ENCODE results near the gene TMEM41B. TPM values are rescaled to one million over a fixed set of nuclear protein-coding genes. Genes with fewer than 3 reads are reported as not detected.

TMEM41B gene
- total RNA-seq, 4 donors from 2014 or later = 26.0 to 31.2 (median 28.9) TPM

DNA sequence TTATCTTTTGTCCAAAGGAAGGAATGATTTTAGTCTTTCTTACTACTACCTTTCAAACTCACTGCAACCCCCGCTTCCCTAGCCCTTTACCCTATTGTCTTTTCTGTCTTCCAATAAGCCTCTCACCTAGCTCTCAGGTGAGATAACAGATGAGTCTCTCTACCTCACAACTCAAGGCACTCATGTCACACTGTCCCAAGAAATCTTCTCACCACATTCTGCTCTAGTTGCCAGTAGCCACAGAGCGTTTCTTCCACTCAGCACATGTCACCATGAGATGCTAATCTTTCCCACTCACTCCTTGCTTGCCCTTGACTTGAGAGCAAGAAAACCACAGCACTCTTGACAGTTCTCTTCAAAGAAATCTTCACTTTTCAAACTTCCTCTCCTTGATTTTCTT lies 32.7 kb upstream of the TMEM41B start:
- Histone ChIP-seq H3K4me1 (no peaks in the 10 kb centered on the region), H3K36me3 (no peaks in the 10 kb centered on the region), H3K27ac (no peak overlapping the region), H3K9me3 (no peaks in the 10 kb centered on the region), H3K27me3 (no peaks in the 10 kb centered on the region), H3K4me3 (no peak overlapping the region)
- DNase-seq (ENCODE audit: low spot score in 2 of 2) = no peak
- 72 to 88% methylated on average over 2 of the region's 2 CpGs for WGBS, 2 donors
- no peak for TF ChIP-seq CTCF (IDR thresholded peaks at IDR 0.05)
- no peak for TF ChIP-seq EP300 (IDR thresholded peaks at IDR 0.05)
- TF ChIP-seq POLR2A (IDR thresholded peaks at IDR 0.05) = no peak

DNA sequence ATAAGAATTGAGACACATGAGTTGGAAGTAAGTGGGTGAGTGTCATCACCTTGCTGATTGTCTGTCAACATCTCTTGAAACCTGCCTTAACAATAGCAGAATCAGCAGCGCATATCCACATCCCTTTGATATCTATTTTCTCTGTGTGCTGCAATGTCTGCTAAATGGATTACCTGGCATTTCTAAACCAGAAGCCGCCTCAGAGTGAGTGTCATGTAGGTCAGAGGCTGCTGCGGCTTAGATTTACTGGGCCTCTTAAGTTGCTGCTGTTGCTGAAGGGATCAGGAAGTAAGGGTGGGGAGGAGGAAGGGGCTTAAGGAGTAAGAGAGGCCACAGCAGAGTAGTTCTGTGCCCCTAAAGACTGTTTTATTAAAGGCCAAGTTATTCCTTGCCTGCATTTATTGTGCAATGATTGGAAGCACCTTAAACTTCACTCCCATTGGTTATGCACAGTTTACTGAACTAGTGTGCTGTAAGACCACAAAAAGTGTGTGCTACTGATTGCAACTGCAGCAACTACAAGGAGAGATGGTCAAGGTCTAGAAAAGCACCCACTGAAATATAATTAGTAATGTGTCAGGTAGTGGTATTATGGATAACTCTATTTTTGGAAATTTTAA lies 29.8 kb upstream of the TMEM41B start:
- Histone ChIP-seq H3K36me3 (no peaks in the 10 kb centered on the region), H3K9me3 (no peaks in the 10 kb centered on the region), H3K4me1 (no peaks in the 10 kb centered on the region), H3K4me3 (no peak overlapping the region), H3K27ac (no peak overlapping the region), H3K27me3 (no peaks in the 10 kb centered on the region)
- 71 to 72% methylated on average over 3 of the region's 3 CpGs for WGBS, 2 donors
- TF ChIP-seq POLR2A (IDR thresholded peaks at IDR 0.05) = no peak
- TF ChIP-seq EP300 (IDR thresholded peaks at IDR 0.05) = no peak
- no peak for TF ChIP-seq CTCF (IDR thresholded peaks at IDR 0.05)
- no peak for DNase-seq (ENCODE audit: low spot score in 2 of 2)

- DNase-seq (ENCODE audit: low spot score in 2 of 2) = no peak
- WGBS, 2 donors = 52 to 65% methylated on average over 5 of the region's 5 CpGs
- no peaks in the 10 kb centered on the region for H3K4me1 ChIP-seq
- no peaks in the 10 kb centered on the region for H3K36me3 ChIP-seq
- no peak overlapping the region for H3K27ac ChIP-seq
- H3K9me3 ChIP-seq = no peaks in the 10 kb centered on the region
- TF ChIP-seq CTCF (IDR thresholded peaks at IDR 0.05) = no peak
- no peak for TF ChIP-seq EP300 (IDR thresholded peaks at IDR 0.05)
- no peak for TF ChIP-seq POLR2A (IDR thresholded peaks at IDR 0.05)
- no peak overlapping the region for H3K4me3 ChIP-seq
- H3K27me3 ChIP-seq = no peaks in the 10 kb centered on the region
Measured at GRCh38 chr11:9341638-9342178, 27.3 kb upstream of the TMEM41B start.

DNA sequence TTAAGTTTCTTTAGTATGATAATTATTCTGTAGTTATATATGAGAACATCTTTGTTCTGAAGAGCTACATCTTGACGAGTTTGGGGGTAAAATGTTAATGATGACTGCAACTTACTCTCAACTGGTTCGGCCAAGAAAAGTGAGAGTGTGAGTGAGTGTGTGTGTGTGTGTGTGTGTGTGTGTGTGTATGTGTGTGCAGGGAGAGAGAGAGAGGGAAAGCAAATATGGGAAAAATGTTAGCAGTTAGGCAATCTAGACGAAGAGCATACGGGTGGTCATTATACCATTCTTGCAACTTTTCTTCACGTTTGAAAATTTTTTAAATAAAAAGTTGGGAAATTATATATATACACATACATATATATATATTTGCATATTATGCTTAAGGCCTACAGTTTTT lies 18.3 kb upstream of the TMEM41B start:
- Histone ChIP-seq H3K27ac (no peak overlapping the region), H3K4me3 (no peak overlapping the region), H3K36me3 (no peaks in the 10 kb centered on the region), H3K27me3 (no peaks in the 10 kb centered on the region), H3K4me1 (no peaks in the 10 kb centered on the region), H3K9me3 (no peaks in the 10 kb centered on the region)
- DNase-seq (ENCODE audit: low spot score in 2 of 2) = no peak
- TF ChIP-seq POLR2A (IDR thresholded peaks at IDR 0.05) (no peak), EP300 (IDR thresholded peaks at IDR 0.05) (no peak), CTCF (IDR thresholded peaks at IDR 0.05) (no peak)
- WGBS, 2 donors = 67 to 76% methylated on average over 5 of the region's 5 CpGs

- Histone ChIP-seq H3K27ac (no peak overlapping the region), H3K4me1 (no peaks in the 10 kb centered on the region), H3K27me3 (no peaks in the 10 kb centered on the region), H3K36me3 (no peaks in the 10 kb centered on the region), H3K4me3 (no peak overlapping the region), H3K9me3 (no peaks in the 10 kb centered on the region)
- TF ChIP-seq CTCF (IDR thresholded peaks at IDR 0.05) = no peak
- WGBS, 2 donors = 85 to 91% methylated on average over 10 of the region's 10 CpGs
- no peak for DNase-seq (ENCODE audit: low spot score in 2 of 2)
Measured at GRCh38 chr11:9330387-9331384, 16.3 kb upstream of the TMEM41B start.

Data from tibial nerve (tissue), 4 donors.